HepG2 (cell line): ENCODE data around the gene OR6S1. TPM values are rescaled to one million over a fixed set of nuclear protein-coding genes. Genes with fewer than 3 reads are reported as not detected.

Source experiments
- ATRX ChIP-seq: sonication (generic); formaldehyde crosslinking; IDR thresholded peaks from 2 replicates; pipeline ENCODE4 v1.4.0; 2020; ENCODE audit warnings: missing genetic modification reagents, borderline replicate concordance
- CENPT ChIP-seq: sonication (generic); formaldehyde crosslinking; IDR thresholded peaks from 2 replicates; pipeline ENCODE4 v1.8.0; 2022; ENCODE audit warnings: low read depth, mild to moderate bottlenecking, moderate library complexity, missing genetic modification reagents
- ETV6 ChIP-seq: sonication (generic); formaldehyde crosslinking; conservative IDR thresholded peaks from 2 replicates; pipeline ENCODE4 v1.4.0; 2020; ENCODE audit warnings: missing genetic modification reagents
- FUBP1 ChIP-seq: sonication (generic); formaldehyde crosslinking; IDR thresholded peaks from 2 replicates; pipeline ENCODE4 v1.5.1; 2020; ENCODE audit warnings: missing genetic modification reagents, mild to moderate bottlenecking, borderline replicate concordance
- GLMP ChIP-seq: sonication (generic); formaldehyde crosslinking; IDR thresholded peaks from 2 replicates; pipeline ENCODE4 v1.9.0; 2021; ENCODE audit warnings: missing genetic modification reagents, mild to moderate bottlenecking, borderline replicate concordance
- IRX3 ChIP-seq: sonication (generic); formaldehyde crosslinking; IDR thresholded peaks from 2 replicates; pipeline ENCODE4 v1.8.1; 2023; ENCODE audit warnings: mild to moderate bottlenecking, low read depth, missing genetic modification reagents, borderline replicate concordance
- KDM5B ChIP-seq: sonication (generic); formaldehyde crosslinking; IDR thresholded peaks from 2 replicates; pipeline ENCODE4 v1.4.0; 2020; ENCODE audit warnings: missing genetic modification reagents, mild to moderate bottlenecking, borderline replicate concordance
- NBN ChIP-seq: fragments of 450-650 bp; conservative IDR thresholded peaks from 2 replicates; pipeline ENCODE4 v1.6.1; 2017
- PHF8 ChIP-seq: sonication (generic); formaldehyde crosslinking; IDR thresholded peaks from 2 replicates; pipeline ENCODE4 v1.5.0; 2020; ENCODE audit warnings: missing genetic modification reagents
- RBM39 ChIP-seq: fragments of 200-400 bp; formaldehyde crosslinking; IDR thresholded peaks from one replicate; pipeline ENCODE4 v1.6.1; 2018; ENCODE audit warnings: antibody characterized with exemption, mild to moderate bottlenecking, low read depth, low read length; ENCODE audit not compliant: poor library complexity, severe bottlenecking
- SETDB1 ChIP-seq: sonication (generic); formaldehyde crosslinking; IDR thresholded peaks from 2 replicates; pipeline ENCODE4 v1.5.1; 2020; ENCODE audit warnings: missing genetic modification reagents, mild to moderate bottlenecking, borderline replicate concordance
- ZNF337 ChIP-seq: sonication (generic); formaldehyde crosslinking; IDR thresholded peaks from 2 replicates; pipeline ENCODE4 v1.5.1; 2020; ENCODE audit warnings: missing genetic modification reagents, low read depth, mild to moderate bottlenecking, borderline replicate concordance
- ZNF724P ChIP-seq: sonication (generic); formaldehyde crosslinking; IDR thresholded peaks from 2 replicates; pipeline ENCODE4 v1.8.0; 2022; ENCODE audit warnings: missing genetic modification reagents, borderline replicate concordance
- ZNF761 ChIP-seq: sonication (generic); formaldehyde crosslinking; conservative IDR thresholded peaks from 2 replicates; pipeline ENCODE4 v1.4.0; 2020; ENCODE audit warnings: mild to moderate bottlenecking, missing genetic modification reagents
- ZNF777 ChIP-seq: sonication (generic); formaldehyde crosslinking; IDR thresholded peaks from 2 replicates; pipeline ENCODE4 v1.4.0; 2020; ENCODE audit warnings: missing genetic modification reagents
- ZSCAN22 ChIP-seq: sonication (generic); formaldehyde crosslinking; IDR thresholded peaks from 2 replicates; pipeline ENCODE4 v1.4.0; 2020; ENCODE audit warnings: mild to moderate bottlenecking, missing genetic modification reagents
- polyA plus RNA-seq, 8 experiments: library from polyadenylated mRNA; depleted of rRNA in 3 of 8; stranded (reverse) in 7 of 8; unstranded in 1 of 8; fragments of >200 nt; fragmentation: Illumina TruSeq in 4 of 8; extraction: Trizol in 4 of 8; gene quantifications; 2 replicates each; pipeline versions ENCODE4 v1.2.1 to v1.2.3, GENCODE V29; 2011 to 2016; ENCODE audit warnings: low read depth in 4 of 8, missing spikeins in 1 of 8, mixed read lengths in 1 of 8; ENCODE audit not compliant: insufficient read depth in 1 of 8
- total RNA-seq, 5 experiments: library from RNA; depleted of rRNA; stranded (reverse); fragments of >200 nt; fragmentation: Illumina TruSeq; extraction: Trizol; gene quantifications; 2 replicates each; pipeline ENCODE4 v1.2.3, GENCODE V29; 2016; ENCODE audit warnings: low read depth in 1 of 5
- TF ChIP-seq, protein P1 (sequence below): sonication (generic); formaldehyde crosslinking; IDR thresholded peaks from 2 replicates; pipeline ENCODE4 v1.4.0; 2020; ENCODE audit warnings: missing genetic modification reagents
- TF ChIP-seq, protein P2 (sequence below): sonication (generic); formaldehyde crosslinking; IDR thresholded peaks from 2 replicates; pipeline ENCODE4 v1.4.0; 2020; ENCODE audit warnings: low read depth, mild to moderate bottlenecking, missing genetic modification reagents
- TF ChIP-seq, protein P3 (sequence below): sonication (generic); formaldehyde crosslinking; IDR thresholded peaks from 2 replicates; pipeline ENCODE4 v1.5.1; 2020; ENCODE audit warnings: missing genetic modification reagents, mild to moderate bottlenecking, borderline replicate concordance
- TF ChIP-seq, protein P4 (sequence below): sonication (generic); formaldehyde crosslinking; IDR thresholded peaks from 2 replicates; pipeline ENCODE4 v1.5.0; 2020; ENCODE audit warnings: missing genetic modification reagents, mild to moderate bottlenecking, borderline replicate concordance

OR6S1 gene
- total and polyA plus RNA-seq, 2 of the 13 experiments (the other 11 are each of a cell fraction or from before 2014, with no cell fraction given), result 0.09 TPM; not detected in 1

GRCh38 chr14:20683125-20683890 lies 41.8 kb upstream of the OR6S1 start (continued):
- TF ChIP-seq, protein P1, sequence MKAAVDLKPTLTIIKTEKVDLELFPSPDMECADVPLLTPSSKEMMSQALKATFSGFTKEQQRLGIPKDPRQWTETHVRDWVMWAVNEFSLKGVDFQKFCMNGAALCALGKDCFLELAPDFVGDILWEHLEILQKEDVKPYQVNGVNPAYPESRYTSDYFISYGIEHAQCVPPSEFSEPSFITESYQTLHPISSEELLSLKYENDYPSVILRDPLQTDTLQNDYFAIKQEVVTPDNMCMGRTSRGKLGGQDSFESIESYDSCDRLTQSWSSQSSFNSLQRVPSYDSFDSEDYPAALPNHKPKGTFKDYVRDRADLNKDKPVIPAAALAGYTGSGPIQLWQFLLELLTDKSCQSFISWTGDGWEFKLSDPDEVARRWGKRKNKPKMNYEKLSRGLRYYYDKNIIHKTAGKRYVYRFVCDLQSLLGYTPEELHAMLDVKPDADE, result no peak
- TF ChIP-seq RBM39 (no peak), ATRX (CRISPR knock-in tag) (no peak), NBN (no peak), ZNF337 (CRISPR knock-in tag) (no peak), ETV6 (CRISPR knock-in tag) (no peak), PHF8 (CRISPR knock-in tag) (no peak), KDM5B (CRISPR knock-in tag) (no peak), ZNF724P (CRISPR knock-in tag) (no peak), FUBP1 (CRISPR knock-in tag) (no peak), GLMP (CRISPR knock-in tag) (no peak), SETDB1 (CRISPR knock-in tag) (no peak), CENPT (CRISPR knock-in tag) (0 out of 2 replicates have a peak, but pooled peaks have one; percentile 46), ZSCAN22 (CRISPR knock-in tag) (0 out of 2 replicates have a peak, but pooled peaks have one; percentile 24), ZNF777 (no peak; the same call in none of the 2 replicates), IRX3 (CRISPR knock-in tag) (0 out of 2 replicates have a peak, but pooled peaks have one; percentile 14), ZNF761 (CRISPR knock-in tag) (no peak)
- TF ChIP-seq, protein P2, sequence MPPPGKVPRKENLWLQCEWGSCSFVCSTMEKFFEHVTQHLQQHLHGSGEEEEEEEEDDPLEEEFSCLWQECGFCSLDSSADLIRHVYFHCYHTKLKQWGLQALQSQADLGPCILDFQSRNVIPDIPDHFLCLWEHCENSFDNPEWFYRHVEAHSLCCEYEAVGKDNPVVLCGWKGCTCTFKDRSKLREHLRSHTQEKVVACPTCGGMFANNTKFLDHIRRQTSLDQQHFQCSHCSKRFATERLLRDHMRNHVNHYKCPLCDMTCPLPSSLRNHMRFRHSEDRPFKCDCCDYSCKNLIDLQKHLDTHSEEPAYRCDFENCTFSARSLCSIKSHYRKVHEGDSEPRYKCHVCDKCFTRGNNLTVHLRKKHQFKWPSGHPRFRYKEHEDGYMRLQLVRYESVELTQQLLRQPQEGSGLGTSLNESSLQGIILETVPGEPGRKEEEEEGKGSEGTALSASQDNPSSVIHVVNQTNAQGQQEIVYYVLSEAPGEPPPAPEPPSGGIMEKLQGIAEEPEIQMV (CRISPR knock-in tag), result no peak
- TF ChIP-seq, protein P3, sequence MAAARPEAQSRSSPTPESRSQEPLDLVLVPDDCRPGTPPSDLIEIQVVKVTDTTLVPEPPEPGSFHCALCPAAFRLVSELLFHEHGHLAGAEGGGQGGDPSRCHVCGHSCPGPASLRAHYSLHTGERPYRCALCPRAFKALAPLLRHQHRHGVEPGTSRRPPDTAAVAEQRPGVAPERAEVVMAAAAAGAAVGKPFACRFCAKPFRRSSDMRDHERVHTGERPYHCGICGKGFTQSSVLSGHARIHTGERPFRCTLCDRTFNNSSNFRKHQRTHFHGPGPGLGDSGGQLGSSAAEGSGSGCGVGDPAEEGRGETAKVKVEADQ (CRISPR knock-in tag), result no peak; the same call in 1 of the 2 replicates
- TF ChIP-seq, protein P4, sequence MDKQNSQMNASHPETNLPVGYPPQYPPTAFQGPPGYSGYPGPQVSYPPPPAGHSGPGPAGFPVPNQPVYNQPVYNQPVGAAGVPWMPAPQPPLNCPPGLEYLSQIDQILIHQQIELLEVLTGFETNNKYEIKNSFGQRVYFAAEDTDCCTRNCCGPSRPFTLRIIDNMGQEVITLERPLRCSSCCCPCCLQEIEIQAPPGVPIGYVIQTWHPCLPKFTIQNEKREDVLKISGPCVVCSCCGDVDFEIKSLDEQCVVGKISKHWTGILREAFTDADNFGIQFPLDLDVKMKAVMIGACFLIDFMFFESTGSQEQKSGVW, result no peak; the same call in 1 of the 2 replicates
